Measurements from ENCODE around the gene PLSCR4. TPM values are rescaled to one million over a fixed set of nuclear protein-coding genes. Genes with fewer than 3 reads are reported as not detected.
A peak's percentile ranks its signal among the peaks of the same experiment; 100 is the strongest.
"Not testable (repeated sequence)": the region's sequence is repeated elsewhere in the genome, so short reads cannot be mapped to it uniquely, and the experiment has no call there.

PLSCR4 gene, protein sequence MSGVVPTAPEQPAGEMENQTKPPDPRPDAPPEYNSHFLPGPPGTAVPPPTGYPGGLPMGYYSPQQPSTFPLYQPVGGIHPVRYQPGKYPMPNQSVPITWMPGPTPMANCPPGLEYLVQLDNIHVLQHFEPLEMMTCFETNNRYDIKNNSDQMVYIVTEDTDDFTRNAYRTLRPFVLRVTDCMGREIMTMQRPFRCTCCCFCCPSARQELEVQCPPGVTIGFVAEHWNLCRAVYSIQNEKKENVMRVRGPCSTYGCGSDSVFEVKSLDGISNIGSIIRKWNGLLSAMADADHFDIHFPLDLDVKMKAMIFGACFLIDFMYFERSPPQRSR
- 50.3 TPM for total RNA-seq

DNA sequence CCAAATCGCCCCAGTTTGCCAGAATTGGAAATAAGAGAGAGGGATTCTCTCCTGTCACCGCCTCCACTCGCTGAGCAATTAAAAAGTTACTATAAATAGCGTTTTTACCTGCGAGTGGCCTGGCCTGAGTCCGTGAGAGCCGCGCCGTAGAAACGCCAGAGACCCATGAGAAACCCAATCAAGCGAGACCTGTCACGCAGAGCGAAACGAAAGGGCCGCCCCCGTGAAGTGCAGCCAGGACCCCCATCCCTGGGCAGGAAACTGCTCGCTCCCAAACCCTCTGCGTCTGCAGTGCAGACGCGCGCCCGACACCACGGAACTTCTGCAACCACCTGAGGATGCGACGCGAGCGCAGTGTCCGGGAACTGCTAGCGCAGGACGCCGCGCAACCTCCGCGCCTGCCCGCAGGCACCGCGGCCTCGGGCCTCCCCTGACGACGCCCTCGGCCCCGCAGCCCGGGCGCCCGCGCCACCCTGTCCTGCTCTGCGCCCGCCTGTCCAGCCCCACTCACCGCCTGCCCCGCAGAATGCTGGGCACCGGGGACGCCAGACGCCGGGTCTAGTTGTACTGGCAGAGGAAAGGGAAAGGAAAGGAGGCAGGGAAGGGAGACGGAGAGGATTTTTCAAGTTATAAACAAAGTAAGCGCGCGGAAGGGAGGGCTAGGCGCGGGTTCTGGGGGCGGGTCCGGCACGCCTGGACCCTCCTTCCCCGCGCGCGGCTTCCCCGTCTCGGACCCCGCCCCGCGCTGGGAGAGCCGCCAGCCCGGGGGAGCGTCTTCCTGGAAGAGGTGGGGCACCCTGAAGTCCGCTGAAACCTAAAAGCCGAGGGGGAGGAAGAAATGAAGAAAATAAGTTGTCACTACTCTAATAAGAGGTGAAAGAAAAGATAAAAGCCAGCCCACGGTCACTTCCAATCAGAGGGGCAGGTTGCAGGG is at the start of gene PLSCR4:
Gene PLSCR4 (minus strand): TSS at position 657 of the 934 bp plus-strand sequence. CDS start 29,034 bp downstream, outside the sequence.
- peaks cover 49% of the 10 kb centered on the region for H3K4me1 ChIP-seq
- intact Hi-C loops (cut with DNase I) = loop anchor here (5.0 kb wide), 1 partner anchor 57 kb away; no protein-coding TSS in a partner anchor
- H3K27ac ChIP-seq = peak within 1 kb of the TSS; percentile 97
- H3K27me3 ChIP-seq = no peaks in the 10 kb centered on the region
- TF ChIP-seq POLR2AphosphoS5 (IDR thresholded peaks at IDR 0.05; ENCODE audit: insufficient read depth in 1 of 2, low read depth in 1 of 2) = peak; percentile 31 to 79
- peak in 1 of 2 donors; percentile 2 for TF ChIP-seq POLR2A (IDR thresholded peaks at IDR 0.05)
- TF ChIP-seq, protein P1, sequence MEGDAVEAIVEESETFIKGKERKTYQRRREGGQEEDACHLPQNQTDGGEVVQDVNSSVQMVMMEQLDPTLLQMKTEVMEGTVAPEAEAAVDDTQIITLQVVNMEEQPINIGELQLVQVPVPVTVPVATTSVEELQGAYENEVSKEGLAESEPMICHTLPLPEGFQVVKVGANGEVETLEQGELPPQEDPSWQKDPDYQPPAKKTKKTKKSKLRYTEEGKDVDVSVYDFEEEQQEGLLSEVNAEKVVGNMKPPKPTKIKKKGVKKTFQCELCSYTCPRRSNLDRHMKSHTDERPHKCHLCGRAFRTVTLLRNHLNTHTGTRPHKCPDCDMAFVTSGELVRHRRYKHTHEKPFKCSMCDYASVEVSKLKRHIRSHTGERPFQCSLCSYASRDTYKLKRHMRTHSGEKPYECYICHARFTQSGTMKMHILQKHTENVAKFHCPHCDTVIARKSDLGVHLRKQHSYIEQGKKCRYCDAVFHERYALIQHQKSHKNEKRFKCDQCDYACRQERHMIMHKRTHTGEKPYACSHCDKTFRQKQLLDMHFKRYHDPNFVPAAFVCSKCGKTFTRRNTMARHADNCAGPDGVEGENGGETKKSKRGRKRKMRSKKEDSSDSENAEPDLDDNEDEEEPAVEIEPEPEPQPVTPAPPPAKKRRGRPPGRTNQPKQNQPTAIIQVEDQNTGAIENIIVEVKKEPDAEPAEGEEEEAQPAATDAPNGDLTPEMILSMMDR (IDR thresholded peaks at IDR 0.05) = no peak
- H3K4me3 ChIP-seq = peak within 1 kb of the TSS; percentile 63 to 90
- no peaks in the 10 kb centered on the region for H3K9me3 ChIP-seq
- no peak for DNase-seq (ENCODE audit: extremely low spot score in 2 of 2)
- H3K36me3 ChIP-seq = no peaks in the 10 kb centered on the region

- H3K36me3 ChIP-seq; intact Hi-C loops (cut with DNase I): not testable (repeated sequence)
Observed at GRCh38 chr3:146293401-146293800, 42.5 kb upstream of the PLSCR4 start.

GRCh38 chr3:146283781-146284445 is 33.0 kb upstream of the PLSCR4 start:
- intact Hi-C loops (cut with DNase I) = no loop called here
- no peak overlapping the region for H3K27ac ChIP-seq
- no peak for DNase-seq (ENCODE audit: extremely low spot score in 2 of 2)

More at GRCh38 chr3:146293401-146293800, 42.5 kb upstream of the PLSCR4 start:
- H3K27ac ChIP-seq; DNase-seq (ENCODE audit: extremely low spot score in 2 of 2); H3K4me1 ChIP-seq; H3K9me3 ChIP-seq; H3K27me3 ChIP-seq; H3K4me3 ChIP-seq: not testable (repeated sequence)

GRCh38 chr3:146280864-146281263 is 30.0 kb upstream of the PLSCR4 start:
- Histone ChIP-seq H3K9me3 (no peaks in the 10 kb centered on the region), H3K27me3 (no peaks in the 10 kb centered on the region), H3K27ac (no peak overlapping the region), H3K4me3 (no peak overlapping the region), H3K36me3 (no peaks in the 10 kb centered on the region), H3K4me1 (peaks cover 6% of the 10 kb centered on the region)
- intact Hi-C loops (cut with DNase I) = no loop called here
- DNase-seq (ENCODE audit: extremely low spot score in 2 of 2) = no peak
- no peak for TF ChIP-seq POLR2A (IDR thresholded peaks at IDR 0.05)
- TF ChIP-seq POLR2AphosphoS5 (IDR thresholded peaks at IDR 0.05; ENCODE audit: insufficient read depth in 1 of 2, low read depth in 1 of 2) = no peak
- TF ChIP-seq, protein P1 (IDR thresholded peaks at IDR 0.05) = no peak

More at GRCh38 chr3:146283781-146284445, 33.0 kb upstream of the PLSCR4 start:
- Histone ChIP-seq H3K36me3 (no peaks in the 10 kb centered on the region), H3K9me3 (no peaks in the 10 kb centered on the region), H3K4me1 (peaks cover 1% of the 10 kb centered on the region), H3K4me3 (no peak overlapping the region), H3K27me3 (no peaks in the 10 kb centered on the region)
- TF ChIP-seq POLR2A (IDR thresholded peaks at IDR 0.05) (no peak), POLR2AphosphoS5 (IDR thresholded peaks at IDR 0.05; ENCODE audit: insufficient read depth in 1 of 2, low read depth in 1 of 2) (no peak)
- TF ChIP-seq, protein P1 (IDR thresholded peaks at IDR 0.05) = no peak

DNA sequence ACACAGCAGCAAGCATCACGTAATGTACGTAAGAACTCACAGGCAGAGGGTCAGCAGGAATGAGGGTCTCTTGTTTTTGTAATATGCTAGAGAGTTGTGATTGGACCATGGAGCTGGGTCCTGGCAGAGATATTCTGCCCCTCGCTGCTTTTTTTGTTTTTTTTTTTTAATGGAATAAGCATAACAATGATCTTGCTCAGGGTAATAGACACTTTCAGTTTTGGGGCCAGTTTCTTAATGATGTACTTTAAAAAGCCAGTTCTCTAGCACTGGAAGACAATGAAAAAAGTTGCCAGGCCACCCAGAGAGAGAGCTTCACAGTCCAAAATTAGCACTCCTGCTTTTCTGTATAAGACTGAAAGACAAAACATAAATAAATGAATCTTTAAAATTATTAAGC is 29.0 kb upstream of the PLSCR4 start:
- Histone ChIP-seq H3K9me3 (no peaks in the 10 kb centered on the region), H3K27me3 (no peaks in the 10 kb centered on the region), H3K36me3 (no peaks in the 10 kb centered on the region), H3K27ac (no peak overlapping the region), H3K4me1 (peaks cover 6% of the 10 kb centered on the region), H3K4me3 (no peak overlapping the region)
- TF ChIP-seq POLR2AphosphoS5 (IDR thresholded peaks at IDR 0.05; ENCODE audit: insufficient read depth in 1 of 2, low read depth in 1 of 2) (no peak), POLR2A (IDR thresholded peaks at IDR 0.05) (no peak)
- TF ChIP-seq, protein P1 (IDR thresholded peaks at IDR 0.05) = no peak
- no peak for DNase-seq (ENCODE audit: extremely low spot score in 2 of 2)
- intact Hi-C loops (cut with DNase I) = no loop called here

All from vagina (tissue), 2 donors.